Measurements from ENCODE around the gene TMEM14C.
A peak's percentile ranks its signal among the peaks of the same experiment; 100 is the strongest.
"Not testable (repeated sequence)": the region's sequence is repeated elsewhere in the genome, so short reads cannot be mapped to it uniquely, and the experiment has no call there.

The TMEM14C gene

DNA sequence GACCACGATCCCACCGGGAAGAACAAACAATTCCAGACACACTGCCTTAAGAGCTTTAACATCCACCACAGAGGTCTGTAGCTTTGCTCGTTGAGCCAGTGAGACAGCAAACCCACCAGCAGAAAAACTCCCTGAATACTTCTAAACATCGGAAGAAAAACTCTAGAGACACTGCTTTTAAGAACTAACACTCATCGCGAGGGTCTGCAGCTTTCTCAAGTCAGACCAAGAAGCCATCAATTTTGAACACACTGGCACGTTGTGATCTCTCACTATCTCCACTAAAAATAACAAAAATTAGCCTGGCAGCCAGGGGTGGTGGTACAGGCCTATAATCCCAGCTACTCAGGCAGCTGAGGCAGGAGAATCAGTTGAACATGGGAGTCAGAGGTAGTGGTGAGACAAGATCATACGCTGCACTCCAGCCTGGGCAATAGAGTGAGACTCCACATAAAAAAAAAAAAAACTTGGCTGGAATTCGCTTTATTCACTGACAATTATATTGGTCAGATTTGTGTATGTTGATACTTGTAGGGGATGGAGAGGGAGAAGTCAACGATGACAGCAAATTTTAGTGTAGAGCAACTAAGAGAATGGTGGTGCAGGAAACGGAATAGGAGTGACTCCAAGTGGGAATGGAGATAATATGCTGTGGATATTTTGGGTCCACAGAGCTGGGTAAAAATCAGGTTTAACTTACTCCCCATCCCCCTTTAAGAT lies 860 bp upstream of the TMEM14C start:
- DNase-seq: no peak

DNA sequence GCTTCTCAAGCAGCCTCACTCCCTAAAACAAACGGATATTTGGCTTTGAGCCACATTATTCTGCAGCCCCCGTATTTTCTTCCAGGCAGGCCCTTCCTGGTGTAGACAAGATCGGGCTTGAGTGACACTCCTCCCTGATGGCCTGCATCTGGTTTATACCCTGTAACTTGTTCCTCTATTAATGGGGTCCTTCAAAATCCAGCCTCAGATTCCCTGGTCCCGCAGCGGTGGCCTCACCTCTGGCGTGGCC lies 375 bp upstream of the TMEM14C start:
- DNase-seq: no peak

DNA sequence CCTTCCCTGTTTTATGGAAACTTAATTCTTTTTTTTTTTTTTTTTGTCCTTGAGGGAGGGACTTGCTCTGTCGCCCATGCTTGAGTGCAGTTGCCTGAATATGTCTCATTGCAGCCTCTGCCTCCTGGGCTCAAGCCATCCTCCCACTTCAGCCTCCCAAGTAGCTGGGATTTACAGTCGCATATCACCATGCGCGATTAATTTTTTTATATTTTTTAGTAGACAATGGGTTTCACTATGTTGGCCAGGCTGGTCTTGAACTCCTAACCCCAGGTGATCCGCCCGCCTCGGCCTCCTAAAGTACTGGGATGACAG lies 654 bp downstream of the TMEM14C start:
- no peak for DNase-seq

GRCh38 chr6:10725044-10725443 lies 2.2 kb downstream of the TMEM14C start:
- DNase-seq: no peak

DNA sequence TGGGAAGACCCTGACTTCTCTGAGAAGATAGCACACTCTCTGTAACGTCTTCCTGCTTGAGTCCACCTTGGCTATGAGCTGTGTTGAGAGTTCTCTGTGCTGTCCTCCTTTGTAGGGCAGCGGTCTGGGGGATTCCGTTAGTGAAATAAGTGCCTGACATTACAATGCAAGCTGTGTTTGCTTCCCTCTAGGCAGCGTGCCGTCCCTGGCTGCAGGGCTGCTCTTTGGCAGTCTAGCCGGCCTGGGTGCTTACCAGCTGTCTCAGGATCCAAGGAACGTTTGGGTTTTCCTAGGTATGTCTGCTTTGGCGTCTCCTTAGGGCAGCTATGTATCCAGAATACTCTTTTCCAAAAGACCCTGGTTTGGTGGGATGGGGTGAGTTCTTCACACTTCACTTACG lies 2.8 kb downstream of the TMEM14C start:
- no peak for DNase-seq

DNA sequence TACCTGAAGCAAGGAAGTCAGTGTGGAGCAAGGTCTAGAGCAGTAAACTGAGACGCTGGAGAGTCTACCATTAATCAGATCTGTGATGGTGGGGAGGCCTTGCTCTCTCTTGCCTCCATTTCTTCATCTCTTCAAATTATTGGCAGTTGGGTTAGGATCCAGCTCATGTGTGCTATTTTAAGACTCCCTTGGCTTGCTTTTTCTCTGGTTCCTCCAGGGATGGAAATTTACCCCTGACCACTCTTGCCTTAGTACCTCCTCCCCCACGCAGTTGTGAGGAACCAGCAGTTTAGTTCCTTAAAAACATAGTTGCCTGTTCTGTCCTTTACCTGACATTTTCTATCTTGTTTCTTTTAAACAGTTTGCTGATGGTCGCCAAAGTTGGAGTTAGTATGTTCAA lies 7.4 kb downstream of the TMEM14C start:
- no peak for DNase-seq

DNA sequence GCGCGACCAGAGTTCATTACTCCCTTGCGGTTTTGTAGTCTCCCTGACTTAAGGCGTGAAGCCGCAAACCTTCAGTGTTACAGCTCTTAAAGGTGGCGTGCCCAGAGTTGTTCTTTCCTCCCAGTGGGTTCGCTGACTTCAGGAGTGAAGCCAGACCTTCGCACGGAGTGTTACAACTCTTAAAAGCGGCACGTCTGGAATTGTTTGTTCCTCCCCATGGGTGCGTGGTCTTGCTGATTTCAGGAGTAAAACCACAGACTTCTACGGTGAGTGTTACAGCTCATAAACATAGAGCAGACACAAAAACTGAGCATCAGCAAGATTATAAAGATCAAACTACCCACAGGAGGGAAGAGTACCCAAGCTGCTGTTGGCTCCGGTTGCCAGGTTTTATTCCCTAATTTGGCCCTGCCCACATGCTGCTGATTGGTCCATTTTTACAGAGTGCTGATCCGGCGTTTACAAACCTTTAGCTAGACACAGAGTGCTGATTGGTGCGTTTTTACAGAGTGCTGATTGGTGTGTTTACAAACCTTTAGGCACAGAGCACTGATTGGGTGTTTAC lies 10.4 kb downstream of the TMEM14C start:
- DNase-seq: peak; percentile 59

GRCh38 chr6:10733863-10734262 lies 11.0 kb downstream of the TMEM14C start:
- DNase-seq: no peak

- DNase-seq: no peak
Measured at GRCh38 chr6:10736731-10737130, 13.9 kb downstream of the TMEM14C start.

GRCh38 chr6:10740061-10740460 lies 17.2 kb downstream of the TMEM14C start:
- DNase-seq: no peak

DNA sequence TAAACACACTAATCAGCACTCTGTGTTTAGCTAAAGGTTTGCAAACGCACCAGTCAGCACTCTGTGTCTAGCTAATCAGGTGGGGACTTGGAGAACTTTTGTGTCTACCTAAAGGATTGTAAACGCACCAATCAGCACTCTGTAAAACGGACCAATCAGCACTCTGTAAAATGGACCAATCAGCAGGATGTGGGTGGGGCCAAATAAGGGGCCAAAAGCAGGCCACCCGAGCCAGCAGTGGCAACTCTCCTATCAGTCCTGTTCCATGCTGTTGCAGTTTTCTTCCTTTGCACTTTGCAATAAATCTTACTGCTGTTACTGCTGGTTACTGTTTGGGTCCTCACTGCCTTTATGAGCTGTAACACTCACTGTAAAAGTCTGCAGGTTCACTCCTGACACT lies 18.8 kb downstream of the TMEM14C start:
- DNase-seq: not testable (repeated sequence)

GRCh38 chr6:10742251-10742650 lies 19.4 kb downstream of the TMEM14C start:
- DNase-seq: no peak

GRCh38 chr6:10743515-10743914 lies 20.6 kb downstream of the TMEM14C start:
- DNase-seq: no peak

DNA sequence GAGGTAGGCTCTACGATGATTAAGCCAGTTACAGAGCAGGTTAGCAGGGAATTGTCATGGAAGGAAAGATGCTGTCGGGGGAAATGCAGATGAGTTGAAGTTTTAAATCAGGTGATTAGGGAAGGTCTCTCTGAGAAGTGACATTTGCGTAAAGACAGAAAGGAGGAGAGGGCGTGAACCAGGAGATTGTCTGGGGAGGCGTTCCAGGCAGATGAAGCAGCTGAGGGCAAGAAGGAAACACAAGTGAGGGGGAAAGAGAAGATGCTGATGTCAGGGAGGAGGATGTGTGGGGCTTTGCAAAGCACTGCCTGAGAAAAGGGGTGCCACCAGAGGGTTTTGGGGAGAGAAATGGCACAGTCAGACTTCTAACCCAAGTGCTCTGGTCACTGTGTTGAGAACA lies 22.2 kb downstream of the TMEM14C start:
- DNase-seq: no peak

DNA sequence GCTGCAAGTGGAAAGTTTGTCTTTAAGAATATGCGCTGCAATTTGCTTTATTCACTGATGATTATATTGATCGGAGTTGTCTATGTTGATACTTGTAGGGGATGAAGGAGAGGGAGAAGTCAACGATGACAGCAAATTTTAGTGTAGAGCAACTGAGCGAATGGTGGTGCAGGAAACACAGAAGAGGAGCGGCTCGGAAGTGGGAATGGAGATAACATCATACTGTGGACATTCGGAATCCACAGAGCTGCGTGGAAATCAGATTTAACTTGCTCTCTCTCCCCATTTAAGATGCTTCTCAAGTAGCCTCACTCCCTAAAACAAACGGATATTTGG lies 24.0 kb downstream of the TMEM14C start:
- no peak for DNase-seq

DNA sequence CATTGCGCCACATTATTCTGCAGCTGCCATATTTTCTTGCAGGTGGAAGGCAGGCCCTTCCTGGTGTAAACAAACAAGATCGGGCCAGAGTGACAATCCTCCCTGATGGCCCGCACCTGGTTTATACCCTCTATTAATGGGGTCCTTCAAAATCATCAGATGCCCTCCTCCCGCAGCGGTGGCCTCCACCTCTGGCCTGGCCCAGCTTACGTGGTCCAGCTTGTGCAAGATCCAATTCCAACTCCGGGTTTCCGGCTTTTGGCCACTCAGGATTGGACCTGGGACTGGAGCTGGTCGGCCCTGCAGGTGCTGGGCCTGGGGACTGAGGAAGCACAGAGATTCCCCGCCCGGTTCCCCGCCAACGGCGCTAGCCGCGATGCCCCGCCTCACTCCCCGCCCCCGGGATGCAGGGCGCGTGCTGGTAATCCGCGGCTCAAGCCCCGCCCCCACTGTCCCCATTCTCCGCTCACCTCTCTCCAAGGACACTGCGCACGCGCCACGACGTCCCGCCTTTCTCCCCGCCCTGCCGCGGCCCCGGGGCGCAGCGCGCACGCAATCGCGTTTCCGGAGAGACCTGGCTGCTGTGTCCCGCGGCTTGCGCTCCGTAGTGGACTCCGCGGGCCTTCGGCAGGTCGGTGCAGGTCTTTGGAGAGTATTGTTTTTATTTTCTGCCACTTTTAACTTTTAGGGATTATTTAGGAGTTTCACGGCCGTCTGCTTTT lies 24.5 kb downstream of the TMEM14C start, which contains the start of gene TMEM14B:
TSS of gene TMEM14B (plus strand) at position 555 of the 722 bp plus-strand sequence. CDS start 1,441 bp downstream, outside the sequence.
- DNase-seq: peak; percentile 84

GRCh38 chr6:10749734-10750133 lies 26.9 kb downstream of the TMEM14C start:
- no peak for DNase-seq

DNA sequence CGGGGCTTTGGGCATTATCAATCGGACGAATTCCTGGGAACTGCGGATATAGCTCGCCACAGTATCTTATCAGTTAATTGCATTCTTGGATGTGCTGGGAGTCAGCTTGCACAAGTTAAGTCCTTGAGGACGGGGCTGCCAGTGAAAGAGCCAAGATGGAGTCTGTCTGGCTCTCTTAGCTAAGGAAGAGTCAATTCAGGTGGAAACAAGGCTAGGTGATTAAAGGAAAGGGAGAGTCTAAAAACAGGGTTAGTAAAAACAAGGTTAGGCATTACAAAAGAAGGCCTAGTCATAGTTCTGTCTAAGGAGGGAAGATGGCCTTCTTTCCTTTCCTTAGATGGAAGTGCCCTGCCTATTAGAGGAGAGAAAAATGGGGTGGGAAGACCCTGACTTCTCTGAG lies 27.7 kb downstream of the TMEM14C start:
- DNase-seq: not testable (repeated sequence)

- DNase-seq: not testable (repeated sequence)
Measured at GRCh38 chr6:10751757-10752156, 28.9 kb downstream of the TMEM14C start.

GRCh38 chr6:10756085-10756484 lies 33.2 kb downstream of the TMEM14C start:
- DNase-seq: no peak

DNA sequence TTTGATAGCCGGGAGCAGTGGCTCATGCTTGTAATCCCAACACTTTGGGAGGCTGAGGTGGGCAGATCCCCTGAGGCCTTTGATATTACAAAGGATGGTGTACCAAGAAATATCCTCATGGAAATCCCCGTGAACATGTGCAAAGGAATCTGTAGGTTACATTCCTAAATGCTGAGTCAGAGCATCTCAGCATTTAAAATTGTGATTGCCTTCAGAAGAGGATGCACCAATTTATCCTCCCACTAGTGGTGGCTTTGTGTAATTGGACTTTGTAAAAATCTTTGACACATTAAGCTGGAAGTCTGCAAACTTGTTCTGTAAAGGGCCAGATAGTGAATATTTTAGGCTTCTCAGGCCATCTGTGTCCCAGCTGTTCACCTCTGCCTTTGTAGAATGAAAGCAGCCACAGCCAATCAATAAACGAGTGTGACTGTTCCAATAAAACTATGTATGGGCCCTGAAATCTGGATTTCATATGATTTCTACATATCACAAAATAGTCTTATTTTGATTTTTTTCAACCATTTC lies 36.5 kb downstream of the TMEM14C start:
- no peak for DNase-seq

DNA sequence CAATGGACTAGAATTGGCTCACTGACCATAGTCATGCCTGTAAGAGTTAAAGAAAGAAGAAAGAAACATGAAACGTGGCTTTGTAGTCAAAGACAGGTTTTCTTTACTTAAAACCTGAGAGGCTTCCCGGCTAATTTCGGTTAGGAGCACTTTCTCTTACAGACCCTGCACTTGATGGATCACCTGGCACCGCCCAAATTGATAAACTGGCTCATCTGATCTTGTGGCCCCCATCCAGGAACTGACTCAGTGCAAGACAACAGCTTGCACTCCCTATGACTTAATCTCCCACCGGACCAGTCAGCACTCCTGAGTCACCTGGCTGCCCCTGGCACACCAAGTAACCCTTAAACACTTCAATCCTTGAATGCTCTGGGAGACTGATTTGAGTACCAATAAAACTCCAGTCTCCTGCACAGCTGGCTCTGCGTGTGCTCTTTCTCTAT lies 37.0 kb downstream of the TMEM14C start:
- peak; percentile 92 for DNase-seq

GRCh38 chr6:10763006-10763405 lies 40.1 kb downstream of the TMEM14C start:
- DNase-seq: no peak

GRCh38 chr6:10769419-10769818 lies 46.5 kb downstream of the TMEM14C start:
- DNase-seq: no peak

Measured in DMS79 (cell line).